GM21515 (cell line): Measurements from ENCODE around the gene TARBP1.
A peak's percentile ranks its signal among the peaks of the same experiment; 100 is the strongest.
"Not testable (repeated sequence)": the region's sequence is repeated elsewhere in the genome, so short reads cannot be mapped to it uniquely, and the experiment has no call there.

Source experiments
- ATAC-seq: cut with Tn5 transposase; IDR thresholded peaks from one replicate; pipeline ENCODE4 v1.9.1; 2021; ENCODE audit not compliant: unreplicated experiment

Gene TARBP1, protein sequence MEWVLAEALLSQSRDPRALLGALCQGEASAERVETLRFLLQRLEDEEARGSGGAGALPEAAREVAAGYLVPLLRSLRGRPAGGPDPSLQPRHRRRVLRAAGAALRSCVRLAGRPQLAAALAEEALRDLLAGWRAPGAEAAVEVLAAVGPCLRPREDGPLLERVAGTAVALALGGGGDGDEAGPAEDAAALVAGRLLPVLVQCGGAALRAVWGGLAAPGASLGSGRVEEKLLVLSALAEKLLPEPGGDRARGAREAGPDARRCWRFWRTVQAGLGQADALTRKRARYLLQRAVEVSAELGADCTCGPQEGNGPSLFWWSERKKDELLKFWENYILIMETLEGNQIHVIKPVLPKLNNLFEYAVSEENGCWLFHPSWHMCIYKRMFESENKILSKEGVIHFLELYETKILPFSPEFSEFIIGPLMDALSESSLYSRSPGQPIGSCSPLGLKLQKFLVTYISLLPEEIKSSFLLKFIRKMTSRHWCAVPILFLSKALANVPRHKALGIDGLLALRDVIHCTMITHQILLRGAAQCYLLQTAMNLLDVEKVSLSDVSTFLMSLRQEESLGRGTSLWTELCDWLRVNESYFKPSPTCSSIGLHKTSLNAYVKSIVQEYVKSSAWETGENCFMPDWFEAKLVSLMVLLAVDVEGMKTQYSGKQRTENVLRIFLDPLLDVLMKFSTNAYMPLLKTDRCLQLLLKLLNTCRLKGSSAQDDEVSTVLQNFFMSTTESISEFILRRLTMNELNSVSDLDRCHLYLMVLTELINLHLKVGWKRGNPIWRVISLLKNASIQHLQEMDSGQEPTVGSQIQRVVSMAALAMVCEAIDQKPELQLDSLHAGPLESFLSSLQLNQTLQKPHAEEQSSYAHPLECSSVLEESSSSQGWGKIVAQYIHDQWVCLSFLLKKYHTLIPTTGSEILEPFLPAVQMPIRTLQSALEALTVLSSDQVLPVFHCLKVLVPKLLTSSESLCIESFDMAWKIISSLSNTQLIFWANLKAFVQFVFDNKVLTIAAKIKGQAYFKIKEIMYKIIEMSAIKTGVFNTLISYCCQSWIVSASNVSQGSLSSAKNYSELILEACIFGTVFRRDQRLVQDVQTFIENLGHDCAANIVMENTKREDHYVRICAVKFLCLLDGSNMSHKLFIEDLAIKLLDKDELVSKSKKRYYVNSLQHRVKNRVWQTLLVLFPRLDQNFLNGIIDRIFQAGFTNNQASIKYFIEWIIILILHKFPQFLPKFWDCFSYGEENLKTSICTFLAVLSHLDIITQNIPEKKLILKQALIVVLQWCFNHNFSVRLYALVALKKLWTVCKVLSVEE (N-terminal part only)

DNA sequence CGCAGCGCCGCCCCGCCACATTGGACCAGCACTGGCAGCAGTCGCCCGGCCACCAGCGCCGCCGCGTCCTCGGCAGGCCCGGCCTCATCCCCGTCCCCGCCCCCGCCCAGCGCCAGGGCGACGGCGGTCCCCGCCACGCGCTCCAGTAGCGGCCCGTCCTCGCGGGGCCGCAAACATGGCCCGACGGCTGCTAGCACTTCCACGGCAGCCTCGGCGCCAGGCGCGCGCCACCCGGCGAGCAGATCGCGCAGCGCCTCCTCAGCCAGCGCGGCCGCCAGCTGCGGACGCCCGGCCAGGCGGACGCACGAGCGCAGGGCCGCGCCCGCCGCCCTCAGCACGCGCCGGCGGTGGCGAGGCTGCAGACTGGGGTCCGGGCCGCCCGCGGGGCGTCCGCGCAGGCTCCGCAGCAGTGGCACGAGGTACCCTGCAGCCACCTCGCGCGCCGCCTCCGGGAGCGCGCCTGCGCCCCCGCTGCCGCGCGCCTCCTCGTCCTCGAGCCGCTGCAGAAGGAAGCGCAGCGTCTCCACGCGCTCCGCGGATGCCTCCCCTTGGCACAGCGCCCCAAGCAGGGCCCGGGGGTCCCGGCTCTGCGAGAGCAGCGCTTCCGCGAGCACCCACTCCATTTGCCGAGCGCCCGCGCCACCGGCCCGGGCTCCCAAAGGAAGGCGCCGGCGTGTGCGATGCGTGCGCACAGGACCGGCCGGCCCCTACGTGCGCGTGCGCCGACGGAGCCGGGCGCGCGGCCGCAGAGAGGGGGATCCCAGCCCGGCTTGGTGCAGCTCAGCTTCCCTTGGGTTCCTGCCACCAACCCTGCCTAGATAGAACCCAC lies at the start of gene TARBP1:
TSS of gene TARBP1 (minus strand) at position 699 of the 829 bp plus-strand sequence. CDS start at position 623, 76 bp downstream.
- ATAC-seq = peak; percentile 64

DNA sequence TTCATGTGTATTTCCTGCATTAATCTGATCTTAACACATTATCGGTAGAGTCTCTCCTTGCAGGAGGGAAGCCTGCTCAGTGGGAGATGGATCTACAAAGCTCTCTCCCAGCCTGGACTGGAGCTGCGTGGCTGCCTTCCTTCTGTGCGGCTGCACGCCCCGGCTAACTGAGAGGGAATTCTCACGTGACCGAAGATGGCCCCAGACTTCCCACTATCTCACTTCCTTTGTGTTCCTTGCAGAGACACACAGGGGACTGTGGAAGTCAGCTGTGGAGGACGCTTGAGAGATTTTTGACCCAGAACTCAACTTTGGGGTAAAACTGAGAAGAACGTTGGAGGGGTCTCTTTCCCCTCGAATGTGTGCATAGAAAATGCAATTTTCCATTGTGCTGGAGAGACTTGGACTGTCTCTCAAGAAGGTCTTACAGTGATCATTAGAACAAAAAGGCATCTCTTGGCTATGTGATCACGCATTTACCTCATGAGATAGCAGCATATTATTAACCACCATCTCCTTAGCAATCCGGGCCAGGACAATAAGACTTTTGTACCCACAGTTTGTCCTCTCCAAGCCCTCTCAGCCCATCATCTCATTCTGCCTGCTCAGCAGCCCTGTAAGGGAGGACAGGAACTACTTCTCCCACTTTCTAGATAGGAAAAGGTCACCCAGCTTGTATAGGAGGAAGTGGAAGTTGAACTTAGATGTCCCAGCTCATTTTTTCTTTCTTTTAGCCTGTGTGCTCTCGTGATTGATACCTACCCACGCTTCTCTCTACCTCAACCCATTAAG lies 49.3 kb upstream of the TARBP1 start:
- ATAC-seq = no peak

DNA sequence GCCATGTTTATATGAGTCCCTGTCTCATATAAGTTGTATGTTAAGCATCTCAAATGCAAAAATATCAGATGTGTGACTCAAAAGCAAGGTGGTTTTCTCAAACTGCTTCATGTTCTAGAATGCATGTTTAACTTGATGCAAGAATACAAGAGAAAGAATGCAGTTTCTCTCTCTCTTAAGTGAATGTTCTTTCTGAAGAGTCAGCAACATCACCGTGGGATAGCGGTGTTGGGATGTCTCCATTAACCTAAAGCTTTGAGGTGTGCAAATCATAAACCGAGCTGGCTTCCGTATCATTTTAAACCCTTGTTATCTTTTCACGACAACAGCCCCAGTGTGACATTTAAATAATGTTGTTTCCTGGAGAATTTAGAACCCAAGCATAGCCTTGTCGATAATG lies 48.4 kb upstream of the TARBP1 start:
- no peak for ATAC-seq

DNA sequence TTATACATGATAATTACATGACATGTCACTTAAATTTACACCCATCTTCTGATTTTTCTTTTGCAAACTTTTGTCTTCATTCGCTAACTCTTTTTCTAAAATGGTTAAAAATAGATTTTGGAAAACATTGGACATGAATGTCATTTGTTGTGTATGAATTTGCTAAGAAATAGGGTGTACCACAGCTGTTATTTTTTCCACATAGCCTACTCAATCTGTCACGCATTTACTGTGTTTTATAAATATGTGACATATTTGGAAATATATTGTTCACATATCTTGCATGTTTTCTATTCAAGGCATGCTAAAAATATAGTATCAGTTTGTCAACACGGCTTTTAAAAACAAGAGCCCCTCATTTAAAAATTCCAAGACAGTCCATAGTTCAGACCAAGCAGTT lies 47.9 kb upstream of the TARBP1 start:
- no peak for ATAC-seq

DNA sequence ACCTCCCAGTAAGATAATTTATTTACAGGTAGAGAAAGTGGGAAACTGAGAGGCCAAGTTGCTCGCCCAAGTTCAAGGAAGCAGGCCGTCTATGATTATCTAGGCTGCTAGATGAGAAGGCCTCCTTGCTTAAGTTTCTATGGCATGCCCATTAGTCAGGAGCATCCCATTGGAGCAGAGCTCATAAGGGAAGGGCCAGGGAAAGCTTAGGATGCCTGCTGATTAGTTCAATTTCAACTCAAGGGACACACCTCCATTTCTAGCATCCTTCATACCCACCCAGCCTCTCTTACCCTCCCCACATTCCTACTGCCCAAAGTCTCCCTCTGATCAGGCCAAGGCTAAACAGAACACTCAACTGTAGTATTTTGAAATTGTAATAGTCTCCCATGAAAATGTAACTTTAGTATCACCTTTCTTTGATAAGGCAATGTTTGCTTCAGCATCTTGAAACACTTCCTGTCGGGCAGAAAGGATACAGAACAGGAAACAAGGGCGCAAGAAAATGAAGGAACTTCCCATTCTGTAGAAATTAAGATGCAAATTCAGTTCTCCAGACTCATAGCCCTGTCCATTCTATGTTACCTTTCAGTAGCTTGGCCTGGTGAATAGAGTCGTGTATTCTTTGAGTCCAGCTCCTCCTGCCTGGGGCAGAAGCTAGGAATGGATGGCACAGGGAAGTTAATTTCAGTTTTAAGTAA lies 46.3 kb upstream of the TARBP1 start:
- ATAC-seq = no peak

DNA sequence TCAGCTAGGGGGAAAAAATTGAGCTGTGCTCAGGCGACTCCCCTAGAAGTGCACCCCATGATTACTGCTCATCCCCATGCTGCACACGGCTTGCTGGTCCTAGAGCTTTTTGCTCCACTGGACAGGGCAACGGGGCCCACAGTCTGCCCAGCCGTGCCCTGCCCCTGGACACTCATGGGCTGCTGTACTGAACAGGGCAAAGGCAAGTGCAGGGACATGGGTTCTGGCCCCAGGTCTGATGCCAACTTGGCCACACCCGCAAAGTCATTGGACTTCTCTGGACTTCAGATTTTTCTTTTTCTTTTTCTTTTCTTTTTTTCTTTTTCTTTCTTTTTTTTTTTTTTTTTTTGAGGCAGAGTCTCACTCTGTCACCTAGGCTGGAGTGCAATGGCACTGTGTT lies 42.9 kb upstream of the TARBP1 start:
- no peak for ATAC-seq

DNA sequence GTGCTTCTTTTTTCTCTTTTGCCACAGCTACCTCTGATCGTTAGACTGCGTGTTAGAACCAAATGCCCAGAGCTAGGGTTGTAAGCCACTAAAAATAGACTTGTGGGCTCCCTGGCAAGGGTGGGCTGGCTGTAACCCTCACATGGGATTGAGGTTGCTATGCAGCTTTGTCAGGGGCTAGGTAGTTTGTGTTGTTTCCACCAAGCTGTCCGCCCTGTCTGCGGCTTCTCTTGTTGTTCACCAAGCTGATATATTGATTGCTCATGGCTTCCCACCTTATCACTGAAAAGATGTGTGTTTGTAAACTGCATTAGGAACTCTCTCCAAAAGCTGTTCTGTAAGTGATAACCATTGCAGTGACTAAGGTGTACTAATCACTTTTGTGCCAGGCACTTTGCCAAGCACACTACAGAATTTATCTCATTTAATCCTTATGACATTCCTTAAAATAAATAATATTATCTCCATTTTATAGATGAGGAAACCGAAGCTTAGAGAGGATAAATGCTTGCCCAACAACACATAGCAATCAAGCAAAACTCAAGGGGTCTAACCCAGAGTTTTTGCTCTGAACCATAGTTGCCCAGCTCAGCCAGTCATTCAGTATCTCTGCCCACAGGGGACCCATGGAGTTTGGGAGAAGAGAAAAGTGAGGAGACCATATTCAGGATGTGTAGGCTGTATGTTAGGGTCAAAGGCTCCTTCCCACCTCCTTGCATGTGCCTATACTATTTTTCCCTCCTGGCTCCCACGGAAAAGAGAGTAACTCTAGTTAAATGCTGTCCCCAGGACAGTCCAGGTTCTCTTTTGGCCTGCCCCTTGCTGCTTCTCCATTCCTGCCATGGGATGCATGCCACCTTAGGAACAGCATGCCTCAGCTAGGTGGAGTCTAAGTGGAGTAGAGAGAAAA lies 42.2 kb upstream of the TARBP1 start:
- no peak for ATAC-seq

DNA sequence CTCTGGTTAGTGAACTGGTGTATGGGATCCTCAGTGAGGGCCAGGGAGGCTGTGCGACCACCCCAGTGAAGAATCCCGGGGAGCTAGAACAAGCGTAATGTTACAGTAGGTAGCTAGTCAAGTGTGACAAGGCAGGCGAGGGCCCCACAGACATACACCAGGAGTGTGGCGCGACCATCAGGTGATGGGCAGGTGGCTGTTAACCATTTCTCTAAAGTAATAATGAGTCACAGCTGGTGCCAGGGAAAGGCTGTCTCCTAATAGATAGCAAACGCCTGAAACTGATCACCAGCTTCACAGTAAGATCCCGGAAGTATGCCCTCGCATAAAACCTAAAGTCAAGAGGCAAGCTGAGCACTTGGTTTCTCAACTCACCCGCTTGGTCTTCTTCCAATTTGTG lies 40.5 kb upstream of the TARBP1 start:
- no peak for ATAC-seq

DNA sequence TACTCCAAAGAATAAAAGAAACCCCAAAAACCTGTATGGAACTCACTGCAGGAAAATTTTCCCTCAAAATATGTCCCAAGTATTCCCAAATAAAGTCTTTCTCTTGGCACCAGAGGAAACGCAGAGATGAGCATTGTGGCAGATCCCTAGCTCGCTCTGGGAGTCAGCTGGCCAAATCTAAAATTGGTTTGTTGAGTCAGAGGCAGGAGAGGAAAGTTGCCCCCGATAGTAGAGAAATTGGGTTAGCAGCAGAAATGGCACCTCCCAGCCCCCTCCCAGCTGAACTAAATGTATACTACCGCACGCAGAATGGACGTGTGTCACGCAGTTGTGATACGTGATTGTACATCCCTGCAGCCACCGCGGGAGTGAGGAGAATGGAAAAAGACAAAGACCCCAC lies 39.9 kb upstream of the TARBP1 start:
- ATAC-seq = no peak

DNA sequence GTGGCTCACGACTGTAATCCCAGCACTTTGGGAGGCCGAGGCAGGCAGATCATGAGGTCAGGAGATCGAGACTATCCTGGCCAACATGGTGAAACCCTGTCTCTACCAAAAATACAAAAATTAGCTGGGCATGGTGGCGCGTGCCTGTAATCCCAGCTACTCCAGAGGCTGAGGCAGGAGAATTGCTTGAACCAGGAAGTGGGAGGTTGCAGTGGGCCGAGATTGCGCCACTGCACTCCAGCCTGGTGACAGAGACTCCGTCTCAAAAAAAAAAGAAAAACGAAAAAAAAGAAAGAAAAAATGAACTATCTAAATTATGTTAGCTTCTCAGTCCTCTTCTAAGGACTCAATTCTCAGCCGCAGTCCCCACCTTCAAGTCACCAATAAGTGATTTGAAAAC lies 39.1 kb upstream of the TARBP1 start:
- ATAC-seq = not testable (repeated sequence)

DNA sequence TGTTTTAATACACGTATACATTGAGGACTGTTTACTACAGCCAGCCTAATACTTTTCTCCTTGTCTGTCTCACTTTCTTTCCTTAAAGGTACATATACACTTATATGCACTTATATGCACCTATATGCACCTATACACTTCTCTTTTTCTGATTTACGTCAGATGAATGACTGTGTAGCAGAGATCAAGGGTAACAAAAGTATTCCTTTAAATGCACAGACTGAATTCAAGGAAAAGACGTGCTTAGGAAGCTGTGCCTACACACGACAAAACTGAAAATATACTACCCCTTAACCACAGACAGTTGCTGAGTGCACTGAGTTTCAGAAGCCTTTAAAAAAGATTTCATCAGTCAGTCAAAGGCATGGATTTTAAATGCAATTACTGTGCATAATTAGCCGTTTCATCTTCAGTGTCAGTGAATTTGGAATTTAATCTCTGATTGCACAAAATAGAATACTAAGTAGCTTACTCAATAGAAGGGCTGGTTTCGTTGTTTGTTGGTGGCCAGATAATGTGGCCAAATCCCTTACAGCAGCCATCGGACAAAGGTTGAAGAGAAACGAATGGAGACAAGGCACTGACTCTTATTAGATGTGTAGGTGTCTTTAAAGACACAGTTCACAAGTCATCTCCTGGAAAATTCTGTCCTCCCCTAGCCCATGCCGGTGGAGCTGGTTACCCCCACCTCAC lies 38.3 kb upstream of the TARBP1 start:
- no peak for ATAC-seq

DNA sequence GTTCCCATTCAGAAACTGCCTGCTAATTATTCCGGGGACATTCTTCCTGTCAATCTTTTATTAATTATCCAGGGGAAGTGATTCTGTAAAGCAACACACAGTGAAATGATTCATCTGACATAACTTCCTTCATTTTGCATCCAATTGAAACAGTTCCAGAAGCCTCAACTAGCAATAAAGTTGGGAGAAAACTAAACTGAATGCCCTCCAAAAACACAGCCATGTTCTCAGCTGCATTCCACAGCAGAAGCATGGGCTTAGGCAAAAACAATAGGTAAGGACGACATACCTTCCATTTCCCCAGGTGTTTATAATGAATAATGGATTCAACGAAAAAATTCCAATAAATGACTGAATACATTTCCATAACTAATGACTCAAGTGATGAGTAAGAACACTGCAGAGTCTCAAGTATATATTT lies 36.9 kb upstream of the TARBP1 start:
- ATAC-seq = no peak

DNA sequence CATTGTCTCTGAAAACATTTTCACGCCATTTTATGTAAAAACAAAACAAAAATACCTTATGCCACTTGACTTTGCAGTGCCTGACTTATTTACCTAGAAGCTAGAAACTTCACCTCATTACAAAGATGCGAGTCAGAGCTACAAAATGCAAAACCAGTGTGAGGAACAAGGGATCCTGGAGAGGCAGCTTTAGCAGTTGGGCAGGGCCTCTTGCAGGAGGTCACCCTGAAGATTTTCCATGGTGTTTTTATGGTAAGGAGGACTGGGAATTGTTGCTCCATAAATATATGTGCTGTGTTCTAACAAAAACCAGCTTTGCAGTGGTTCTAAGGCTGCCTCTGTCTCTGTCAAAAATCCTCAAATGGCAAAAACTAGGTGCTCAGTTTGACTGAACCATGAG lies 36.4 kb upstream of the TARBP1 start:
- ATAC-seq = no peak

DNA sequence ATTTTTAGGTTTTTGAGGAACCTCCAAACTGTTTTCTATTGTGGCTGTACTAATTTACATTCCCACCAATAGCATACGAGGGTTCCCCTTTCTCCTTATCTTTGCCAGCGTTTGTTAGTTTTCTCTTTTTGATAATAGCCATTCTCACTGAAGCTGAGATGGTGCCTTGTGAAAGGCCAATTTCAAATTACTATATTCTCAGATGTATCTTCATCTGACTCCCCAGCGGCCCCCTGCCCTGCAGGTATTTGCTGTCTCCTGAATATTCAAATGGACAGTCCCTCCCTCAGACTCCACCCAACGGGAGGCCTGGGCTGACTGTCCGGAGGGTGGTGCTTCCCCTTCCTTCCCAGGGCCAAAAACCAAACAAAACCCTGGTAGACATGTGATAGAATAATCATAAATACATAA lies 33.5 kb upstream of the TARBP1 start:
- no peak for ATAC-seq

DNA sequence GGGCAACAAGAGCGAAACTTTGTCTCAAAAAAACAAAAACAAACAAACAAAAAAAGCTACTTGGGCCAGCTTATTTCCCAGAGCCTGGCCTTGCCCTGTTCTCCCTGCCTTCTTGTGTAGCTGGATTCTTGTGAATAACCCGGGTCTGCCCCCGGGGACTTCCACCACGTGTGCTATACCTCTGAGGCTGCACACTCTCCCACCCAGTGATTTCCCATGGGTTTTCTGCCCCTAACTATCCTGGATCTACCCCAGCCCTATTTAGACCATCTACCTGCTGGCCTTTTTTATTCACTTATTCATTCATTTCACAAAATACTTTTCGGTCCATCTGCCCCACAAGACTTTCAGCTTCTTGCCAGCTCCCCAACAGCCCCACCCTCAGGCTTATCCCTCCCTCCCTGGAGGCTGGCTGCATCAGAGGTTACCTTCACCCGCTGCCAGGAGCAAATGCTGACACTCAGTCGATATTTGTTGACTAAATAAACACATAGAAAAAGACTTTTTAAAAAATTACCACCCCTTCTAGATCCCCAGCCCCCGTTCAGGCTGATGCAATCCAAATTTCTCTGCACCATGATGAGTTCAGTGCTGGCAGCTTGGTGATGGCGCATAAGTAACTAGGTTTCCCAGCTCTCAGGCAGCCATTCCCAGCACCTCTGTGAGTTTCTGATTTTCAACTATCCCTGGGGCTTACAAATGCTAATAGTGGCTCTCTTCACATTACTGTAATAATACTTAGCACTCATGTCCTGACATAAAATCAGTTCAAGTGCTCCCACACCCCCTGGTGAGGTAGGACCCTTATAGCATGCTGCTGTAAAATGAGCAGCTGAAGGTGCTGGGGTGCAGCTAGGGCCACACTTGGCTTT lies 30.7 kb upstream of the TARBP1 start:
- no peak for ATAC-seq

DNA sequence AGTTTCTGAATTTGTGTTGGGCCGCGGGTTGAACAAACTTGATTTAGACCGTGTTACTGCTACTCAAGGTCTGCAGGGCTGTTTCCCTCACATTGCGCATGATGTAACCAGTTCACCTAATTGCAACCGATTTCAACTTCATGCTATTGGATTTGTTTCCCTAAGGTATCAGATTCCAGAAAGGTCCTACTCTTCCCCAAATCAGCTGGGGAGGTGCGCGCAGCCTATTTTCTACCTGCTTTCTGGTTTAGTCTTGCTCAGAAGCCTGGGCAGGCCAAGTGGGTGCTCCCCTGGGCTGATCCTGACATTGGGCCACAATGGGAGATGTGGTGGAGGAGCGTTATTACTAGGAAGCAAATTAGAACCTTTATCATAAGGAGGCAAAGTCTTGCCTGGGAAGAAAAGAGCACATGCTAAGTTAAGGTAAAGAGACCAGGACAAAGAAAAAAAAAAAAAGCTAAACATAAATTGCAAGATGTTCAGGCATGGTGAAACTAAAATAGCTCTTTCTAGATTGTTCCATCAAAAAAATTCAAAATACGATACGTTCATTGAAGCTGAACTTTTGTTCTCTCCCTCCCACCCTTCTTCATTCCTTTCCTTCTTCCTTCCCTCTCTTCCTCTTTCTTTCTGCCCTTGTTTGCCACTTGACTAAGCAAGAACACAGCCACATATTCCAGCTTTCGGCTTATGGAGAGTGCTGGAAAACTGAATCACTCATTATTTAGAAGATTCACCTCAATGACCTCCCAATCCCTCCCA lies 28.8 kb upstream of the TARBP1 start:
- ATAC-seq = no peak
